Neural progenitor cell (in vitro differentiated cells): Measurements from ENCODE around the gene KNDC1.

Experiments
- CTCF ChIP-seq: fragments of 200-600 bp; sonication (generic); IDR thresholded peaks from 2 replicates; pipeline ENCODE4 v1.5.1; 2017; ENCODE audit warnings: antibody characterized with exemption, mild to moderate bottlenecking
- EZH2phosphoT487 ChIP-seq: fragments of 200-600 bp; sonication (generic); IDR thresholded peaks from 2 replicates; pipeline ENCODE4 v1.6.1; 2017; ENCODE audit warnings: antibody characterized with exemption

GRCh38 chr10:133123050-133123745 is 36.8 kb upstream of the KNDC1 start:
- TF ChIP-seq CTCF (no peak), EZH2phosphoT487 (no peak)
